HepG2 (cell line): Measurements from ENCODE around the gene NDUFC1. TPM values are rescaled to one million over a fixed set of nuclear protein-coding genes. Genes with fewer than 3 reads are reported as not detected.
"Not testable (repeated sequence)": the region's sequence is repeated elsewhere in the genome, so short reads cannot be mapped to it uniquely, and the experiment has no call there.

Source experiments
- ATAC-seq: fragments of 200-7000 bp; cut with Tn5 transposase; 3 replicates; pipeline ENCODE4 v1.9.1; 2020; ENCODE audit warnings: mild to moderate bottlenecking, moderate library complexity
- BruUV-seq: library from RNA; stranded (reverse); fragments of 400-500 nt; replicated peaks from 2 replicates; lab custom pipeline; 2021; lab: Mats Ljungman, UMichigan
- CTCF ChIA-PET: fragments of 300-600 bp; formaldehyde crosslinking; extraction: SDS; loops from one replicate; lab custom pipeline; 2021; ENCODE audit warnings: low total read pairs, inconsistent platforms, low intra/inter-chr PET ratio; lab: Yijun Ruan, JAX
- POLR2A ChIA-PET: fragments of 350-600 bp; sonication (Branson Sonifier 250); formaldehyde crosslinking; loops from one replicate; lab custom pipeline; 2020; ENCODE audit warnings: antibody characterized with exemption, inconsistent platforms; lab: Yijun Ruan, JAX
- DNase-seq: peaks from one replicate; pipeline ENCODE4 v3.0.0-alpha.2; 2015; ENCODE audit warnings: low spot score
- FAIRE-seq: peaks from 3 replicates; lab custom pipeline; 2011; peaks lifted over from hg19 to GRCh38; lab: Jason Lieb, UNC
- H2AFZ ChIP-seq: one replicate; pipeline ENCODE4 v1.6.1; 2011; ENCODE audit warnings: low read length, inconsistent platforms
- H3K27ac ChIP-seq: fragments of 300-600 bp; 3 replicates; pipeline ENCODE4 v1.8.0; 2011; ENCODE audit warnings: mixed run types, mild to moderate bottlenecking, mixed read lengths, low read length, inconsistent platforms; ENCODE audit not compliant: insufficient read depth; ENCODE audit errors: extremely low read length
- H3K27me3 ChIP-seq, 2 experiments: fragments of 200-600 bp in 1 of 2; 2 replicates in 1 of 2; 3 replicates in 1 of 2; pipeline versions ENCODE4 v1.6.0 to v1.8.0; 2011; ENCODE audit warnings: low read length in 2 of 2, mild to moderate bottlenecking in 2 of 2, moderate library complexity in 2 of 2, inconsistent platforms in 1 of 2; ENCODE audit not compliant: insufficient read depth in 2 of 2, control insufficient read depth in 1 of 2
- H3K36me3 ChIP-seq, 2 experiments: fragments of 200-600 bp in 1 of 2; replicated peaks in 1 of 2; 2 replicates in 1 of 2; 3 replicates in 1 of 2; pipeline versions ENCODE4 v1.5.1 to v1.8.0; 2011; ENCODE audit warnings: low read length in 2 of 2, inconsistent platforms in 1 of 2; ENCODE audit not compliant: insufficient read depth in 2 of 2, control insufficient read depth in 1 of 2
- H3K4me1 ChIP-seq: 2 replicates; pipeline ENCODE4 v1.5.1; 2012; ENCODE audit warnings: low read length, inconsistent platforms; ENCODE audit not compliant: insufficient read depth
- H3K4me2 ChIP-seq: 2 replicates; pipeline ENCODE4 v1.6.0; 2011; ENCODE audit warnings: low read depth, low read length, inconsistent platforms
- H3K4me3 ChIP-seq, 3 experiments: fragments of 200-600 bp in 1 of 3; sonication (generic), shearing (Covaris generic) in 1 of 3; replicated peaks in 1 of 3; 2 replicates each; pipeline ENCODE4 v1.5.1; 2011 to 2016; ENCODE audit warnings: low read length in 3 of 3, inconsistent platforms in 2 of 3, low read depth in 2 of 3, mild to moderate bottlenecking in 2 of 3, control low read depth in 1 of 3, mixed read lengths in 1 of 3; ENCODE audit not compliant: insufficient read depth in 1 of 3
- H3K79me2 ChIP-seq: one replicate; pipeline ENCODE4 v1.6.1; 2011; ENCODE audit warnings: low read length, inconsistent platforms; ENCODE audit not compliant: insufficient read depth
- H3K9ac ChIP-seq: 2 replicates; pipeline ENCODE4 v1.6.0; 2011; ENCODE audit warnings: mild to moderate bottlenecking, low read depth, low read length, inconsistent platforms; ENCODE audit not compliant: insufficient read depth
- H3K9me3 ChIP-seq: 2 replicates; pipeline ENCODE4 v1.5.1; 2012; ENCODE audit warnings: mild to moderate bottlenecking, low read length
- H4K20me1 ChIP-seq: 2 replicates; pipeline ENCODE4 v1.6.0; 2011; ENCODE audit warnings: inconsistent platforms, mild to moderate bottlenecking, low read length, moderate library complexity; ENCODE audit not compliant: insufficient read depth
- SIN3B ChIP-seq: fragments of 150-350 bp; IDR thresholded peaks from 2 replicates; pipeline ENCODE4 v1.6.1; 2014; ENCODE audit warnings: low read length
- ZNF460 ChIP-seq: sonication (generic); formaldehyde crosslinking; IDR thresholded peaks from 2 replicates; pipeline ENCODE4 v1.5.1; 2020; ENCODE audit warnings: missing genetic modification reagents, mild to moderate bottlenecking, borderline replicate concordance
- WGBS: methylation state at CpG from one replicate; pipeline ENCODE4 v1.1.6; 2017; ENCODE audit warnings: low lambda C conversion rate; 5-methylcytosine and 5-hydroxymethylcytosine counted together
- in situ Hi-C: cut with HindIII; loops from 2 replicates; pipeline ENCODE4 v1.10.0; 2017; ENCODE audit warnings: low pct_unique_long_range_greater_than_20kb; ENCODE audit not compliant: extremely low pct_ligation_motif_present
- intact Hi-C: fragments of 100-400 bp; cut with micrococcal nuclease; formaldehyde crosslinking; loops from one replicate; pipeline ENCODE4 v1.10.0; 2022; ENCODE audit not compliant: unreplicated experiment
- polyA plus RNA-seq, 8 experiments: library from polyadenylated mRNA; depleted of rRNA in 3 of 8; stranded (reverse) in 7 of 8; unstranded in 1 of 8; fragments of >200 nt; fragmentation: Illumina TruSeq in 4 of 8; extraction: Trizol in 4 of 8; gene quantifications; 2 replicates each; pipeline versions ENCODE4 v1.2.1 to v1.2.3, GENCODE V29; 2011 to 2016; ENCODE audit warnings: low read depth in 4 of 8, missing spikeins in 1 of 8, mixed read lengths in 1 of 8; ENCODE audit not compliant: insufficient read depth in 1 of 8
- total RNA-seq, 5 experiments: library from RNA; depleted of rRNA; stranded (reverse); fragments of >200 nt; fragmentation: Illumina TruSeq; extraction: Trizol; gene quantifications; 2 replicates each; pipeline ENCODE4 v1.2.3, GENCODE V29; 2016; ENCODE audit warnings: low read depth in 1 of 5

NDUFC1 gene
- total and polyA plus RNA-seq, 2 of the 13 experiments (the other 11 are each of a cell fraction or from before 2014, with no cell fraction given), result 43.4 to 96.4 TPM

- CTCF ChIA-PET, H3K4me2 ChIP-seq, H3K27ac ChIP-seq, ATAC-seq, POLR2A ChIA-PET, in situ Hi-C loops, BruUV-seq, H3K4me3 ChIP-seq, H3K36me3 ChIP-seq, H3K9me3 ChIP-seq, intact Hi-C loops, DNase-seq, H3K9ac ChIP-seq, FAIRE-seq, H3K27me3 ChIP-seq, H2AFZ ChIP-seq: not testable (repeated sequence)
- peaks cover 97% of the 10 kb centered on the region for H3K79me2 ChIP-seq
- peaks cover 29% of the 10 kb centered on the region for H4K20me1 ChIP-seq
- H3K4me1 ChIP-seq, result peaks cover 20% of the 10 kb centered on the region; the same call in 1 of the 2 replicates
- WGBS, result 96% methylated on average over 10 of the region's 10 CpGs
Measured at GRCh38 chr4:139313414-139313813, 11.1 kb upstream of the NDUFC1 start.

GRCh38 chr4:139312552-139313332 lies 10.5 kb upstream of the NDUFC1 start:
- Histone ChIP-seq H3K79me2 (peaks cover 97% of the 10 kb centered on the region), H3K36me3 (0 out of 5 replicates have a peak, but pooled peaks cover 1 to 3% of the 10 kb centered on the region in 2 experiments), H3K4me1 (peaks cover 20% of the 10 kb centered on the region; the same call in 1 of the 2 replicates), H4K20me1 (peaks cover 29% of the 10 kb centered on the region), H3K4me3 (no peak overlapping the region), H3K27me3 (no peaks in the 10 kb centered on the region), H3K9me3 (no peaks in the 10 kb centered on the region), H3K4me2 (no peak overlapping the region; the same call in 1 of the 2 replicates), H2AFZ (no peak overlapping the region), H3K27ac (no peak overlapping the region), H3K9ac (no peak overlapping the region)
- in situ Hi-C loops, result no loop called here
- ATAC-seq (no peak), DNase-seq (no peak), FAIRE-seq (peak; percentile 15)
- intact Hi-C loops, result no loop called here
- TF ChIP-seq SIN3B, result no peak
- peak; percentile 61; the same call in 1 of the 2 replicates for TF ChIP-seq ZNF460
- no TSS peak for BruUV-seq
- ChIA-PET CTCF (no interaction called here), POLR2A (interaction anchor here (1.1 kb wide), 1 partner anchor 9 kb away, joined by 3 read pairs; no protein-coding TSS in a partner anchor)
- 93% methylated on average over 3 of the region's 3 CpGs for WGBS
